A549 (cell line): Measurements from ENCODE around the gene DYNC2I2. TPM values are rescaled to one million over a fixed set of nuclear protein-coding genes. Genes with fewer than 3 reads are reported as not detected.

Source experiments
- ATAC-seq, 2 experiments: fragments of 200-7000 bp in 1 of 2; fragments of >200 bp in 1 of 2; cut with Nextera tagmentation in 1 of 2; cut with Tn5 transposase in 1 of 2; 3 replicates each; pipeline versions ENCODE4 v1.8.0 to v1.9.1; 2018 to 2020; ENCODE audit warnings: mild to moderate bottlenecking in 1 of 2, moderate library complexity in 1 of 2
- CTCF ChIA-PET: fragments of 300-600 bp; sonication (Branson Sonifier 250); formaldehyde crosslinking; extraction: SDS; loops from one replicate; lab custom pipeline; 2021; ENCODE audit warnings: antibody characterized with exemption, inconsistent platforms; lab: Yijun Ruan, JAX
- POLR2A ChIA-PET: fragments of 350-600 bp; formaldehyde crosslinking; extraction: SDS; loops from one replicate; lab custom pipeline; 2021; ENCODE audit warnings: antibody characterized with exemption, inconsistent platforms; lab: Yijun Ruan, JAX
- DNase-seq, 2 experiments: peaks; one replicate each; pipeline versions ENCODE4 v3.0.0 to v3.0.0-alpha.2; 2011 to 2016; ENCODE audit warnings: low read depth in 1 of 2, low spot score in 1 of 2
- FAIRE-seq: peaks from 2 replicates; lab custom pipeline; 2011; peaks lifted over from hg19 to GRCh38; lab: Jason Lieb, UNC
- H3K27ac ChIP-seq, 2 experiments: fragments of >200 bp; sonication (Bioruptor Twin); formaldehyde crosslinking; 3 replicates each; pipeline ENCODE4 v1.5.1; 2016 to 2017
- H3K4me1 ChIP-seq: fragments of >200 bp; sonication (Bioruptor Twin); formaldehyde crosslinking; 3 replicates; pipeline ENCODE4 v1.6.1; 2016
- H3K4me2 ChIP-seq: fragments of >200 bp; sonication (Bioruptor Twin); formaldehyde crosslinking; 3 replicates; pipeline ENCODE4 v1.6.1; 2016
- H3K4me3 ChIP-seq: fragments of >200 bp; sonication (Bioruptor Twin); formaldehyde crosslinking; 3 replicates; pipeline ENCODE4 v1.5.1; 2016
- H3K9me3 ChIP-seq: fragments of >200 bp; sonication (Bioruptor Twin); formaldehyde crosslinking; 3 replicates; pipeline ENCODE4 v1.6.1; 2016
- ATOH8 ChIP-seq: fragments of 250-450 bp; sonication (Bioruptor Pico); IDR thresholded peaks from 2 replicates; pipeline ENCODE4 v1.5.0; 2020; ENCODE audit warnings: low read depth, mild to moderate bottlenecking, moderate library complexity
- BCL3 ChIP-seq: fragments of >200 bp; sonication (Bioruptor Twin); formaldehyde crosslinking; IDR thresholded peaks from 3 replicates; pipeline ENCODE4 v1.6.1; 2016
- BHLHE40 ChIP-seq: IDR thresholded peaks from 2 replicates; pipeline ENCODE4 v1.6.1; 2012; ENCODE audit warnings: low read depth, low read length, inconsistent platforms
- CEBPB ChIP-seq, 2 experiments: fragments of >200 bp in 1 of 2; sonication (Bioruptor Twin) in 1 of 2; formaldehyde crosslinking in 1 of 2; IDR thresholded peaks; 2 replicates each; pipeline ENCODE4 v1.6.1; 2012 to 2016
- CHD2 ChIP-seq: fragments of 150-350 bp; IDR thresholded peaks from 2 replicates; pipeline ENCODE4 v1.6.1; 2014; ENCODE audit warnings: low read length; ENCODE audit not compliant: partially characterized antibody
- E2F6 ChIP-seq: IDR thresholded peaks from 2 replicates; pipeline ENCODE4 v1.6.1; 2012; ENCODE audit warnings: low read depth, borderline replicate concordance
- EHF ChIP-seq: fragments of 250-450 bp; sonication (Bioruptor Pico); IDR thresholded peaks from 2 replicates; pipeline ENCODE4 v1.5.0; 2020; ENCODE audit warnings: mild to moderate bottlenecking
- EHMT2 ChIP-seq: fragments of 200-600 bp; sonication (generic); IDR thresholded peaks from 2 replicates; pipeline ENCODE4 v1.6.1; 2016; ENCODE audit warnings: antibody characterized with exemption, low read depth, mild to moderate bottlenecking, moderate library complexity
- ESRRA ChIP-seq: fragments of 150-350 bp; IDR thresholded peaks from 2 replicates; pipeline ENCODE4 v1.6.1; 2014; ENCODE audit warnings: mild to moderate bottlenecking, low read length, borderline replicate concordance
- FOSB ChIP-seq: fragments of 250-450 bp; sonication (Bioruptor Pico); IDR thresholded peaks from 2 replicates; pipeline ENCODE4 v1.5.0; 2020; ENCODE audit warnings: mild to moderate bottlenecking, moderate library complexity
- FOSL2 ChIP-seq, 2 experiments: fragments of 450-650 bp in 1 of 2; fragments of >200 bp in 1 of 2; sonication (Bioruptor Twin) in 1 of 2; formaldehyde crosslinking; IDR thresholded peaks; 2 replicates each; pipeline versions ENCODE4 v1.5.0 to v1.6.1; 2016 to 2020; ENCODE audit warnings: mild to moderate bottlenecking in 1 of 2, moderate library complexity in 1 of 2
- HES2 ChIP-seq: fragments of >200 bp; sonication (Bioruptor Twin); formaldehyde crosslinking; IDR thresholded peaks from 2 replicates; pipeline ENCODE4 v1.6.1; 2016
- HMGXB4 ChIP-seq: fragments of 250-450 bp; sonication (Bioruptor Pico); IDR thresholded peaks from 2 replicates; pipeline ENCODE4 v1.5.0; 2021; ENCODE audit warnings: mild to moderate bottlenecking, moderate library complexity, borderline replicate concordance
- JUN ChIP-seq, 2 experiments: fragments of >200 bp; sonication (Bioruptor Twin); formaldehyde crosslinking; IDR thresholded peaks; 2 replicates in 1 of 2; 3 replicates in 1 of 2; pipeline ENCODE4 v1.6.1; 2016 to 2017
- KDM1A ChIP-seq: fragments of 200-600 bp; sonication (generic); IDR thresholded peaks from 2 replicates; pipeline ENCODE4 v1.6.1; 2016; ENCODE audit warnings: low read depth, mild to moderate bottlenecking
- MAX ChIP-seq: IDR thresholded peaks from 2 replicates; pipeline ENCODE4 v1.6.1; 2012
- MYC ChIP-seq: IDR thresholded peaks from 2 replicates; pipeline ENCODE4 v1.6.1; 2012; ENCODE audit warnings: mild to moderate bottlenecking, inconsistent platforms, low read length, improper control_type of control experiment, borderline replicate concordance
- NFE2L2 ChIP-seq: fragments of 150-350 bp; conservative IDR thresholded peaks from 2 replicates; pipeline ENCODE4 v1.6.1; 2014; ENCODE audit warnings: low read length
- POLR2A ChIP-seq: IDR thresholded peaks from 2 replicates; pipeline ENCODE4 v1.6.1; 2012; ENCODE audit warnings: mild to moderate bottlenecking, low read length
- RAD21 ChIP-seq, 2 experiments: fragments of >200 bp in 1 of 2; sonication (Bioruptor Twin) in 1 of 2; formaldehyde crosslinking in 1 of 2; IDR thresholded peaks in 1 of 2; conservative IDR thresholded peaks in 1 of 2; 2 replicates in 1 of 2; 3 replicates in 1 of 2; pipeline ENCODE4 v1.6.1; 2012 to 2018; ENCODE audit warnings: inconsistent platforms in 1 of 2
- TFCP2L1 ChIP-seq: fragments of 250-450 bp; sonication (Bioruptor Pico); IDR thresholded peaks from 2 replicates; pipeline ENCODE4 v1.5.0; 2021; ENCODE audit warnings: mild to moderate bottlenecking
- WGBS: methylation state at CpG from one replicate; pipeline ENCODE4 v1.1.6; 2017; ENCODE audit errors: missing lambda C conversion rate; 5-methylcytosine and 5-hydroxymethylcytosine counted together
- polyA plus RNA-seq, 4 experiments: library from polyadenylated mRNA; depleted of rRNA in 3 of 4; stranded (reverse); fragments of >200 nt; fragmentation: RNase III in 1 of 4; extraction: RNeasy Plus Mini Kit Qiagen cat#74134 plus additional on column Dnase treatment in 1 of 4; gene quantifications; 2 replicates in 3 of 4; 3 replicates in 1 of 4; pipeline ENCODE4 v1.2.3, GENCODE V29; 2011 to 2017

DYNC2I2 gene
- polyA plus RNA-seq, 2 of the 4 experiments (the other 2 are of a cell fraction): 57.3 to 117 TPM

- CTCF ChIA-PET: interaction anchor here (1.2 to 4.6 kb wide), 7 partner anchors 10 to 56 kb away, joined by 3 to 33 read pairs (median 3); partner anchors contain the start of gene PKN3
- FAIRE-seq (no peak), DNase-seq (no peak), ATAC-seq (no peak)
- H3K4me2 ChIP-seq: peak overlapping the region; percentile 92
- POLR2A ChIA-PET: interaction anchor here (2.5 kb wide), 1 partner anchor 55 kb away, joined by 13 read pairs; no protein-coding TSS in a partner anchor
- peaks cover 39% of the 10 kb centered on the region for H3K4me1 ChIP-seq
- under 1% methylated on average over 5 of the region's 5 CpGs for WGBS
- H3K9me3 ChIP-seq: no peaks in the 10 kb centered on the region
- H3K4me3 ChIP-seq: peak overlapping the region; percentile 100
- peak overlapping the region; percentile 97 to 100 for H3K27ac ChIP-seq
- TF ChIP-seq E2F6 (no peak), FOSL2 (IDR thresholded peaks at IDR 0.05) (no peak), FOSL2 (CRISPR knock-in tag; IDR thresholded peaks at IDR 0.05) (no peak), EHMT2 (no peak), RAD21 (conservative IDR thresholded peaks at IDR 0.05 in 1 of 2, IDR thresholded peaks at IDR 0.05 in 1 of 2) (no peak), MAX (0 out of 2 replicates have a peak, but pooled peaks have one; percentile 3), ATOH8 (CRISPR knock-in tag) (no peak), EHF (no peak), HES2 (no peak)
Observed at GRCh38 chr9:128690684-128691034, 34.0 kb upstream of the DYNC2I2 start.

- FAIRE-seq (no peak), DNase-seq (peak; percentile 56 to 70), ATAC-seq (peak; percentile 5 to 55; a peak in 3 of 6 replicates)
- ChIA-PET CTCF (interaction anchor here (1.2 to 4.6 kb wide), 8 partner anchors 10 to 55 kb away, joined by 3 to 33 read pairs (median 3); partner anchors contain the start of gene PKN3), POLR2A (interaction anchor here (0.6 to 2.5 kb wide), 6 partner anchors 10 to 138 kb away, joined by 3 to 13 read pairs (median 4); partner anchors contain the start of genes DYNC2I2, SPTAN1 and ZDHHC12)
- 0% methylated on average over 13 of the region's 83 CpGs for WGBS
- TF ChIP-seq MYC: peak; percentile 54; the same call in 1 of the 2 replicates
- no peak for TF ChIP-seq TFCP2L1 (CRISPR knock-in tag)
- no peak for TF ChIP-seq KDM1A
- peak; percentile 10 for TF ChIP-seq MAX
- no peak for TF ChIP-seq FOSB (CRISPR knock-in tag)
- Histone ChIP-seq H3K27ac (peak overlapping the region; percentile 97 to 100), H3K4me2 (peak overlapping the region; percentile 92), H3K4me3 (peak overlapping the region; percentile 100), H3K9me3 (no peaks in the 10 kb centered on the region), H3K4me1 (peaks cover 44% of the 10 kb centered on the region)
Observed at GRCh38 chr9:128689820-128690683, 33.4 kb upstream of the DYNC2I2 start.

- CTCF ChIA-PET: interaction anchor here (1.5 to 4.6 kb wide), 4 partner anchors 11 to 55 kb away, joined by 3 to 33 read pairs (median 18); partner anchors contain the start of gene PKN3
- ATAC-seq: peak; percentile 6 to 57
- peaks cover 50% of the 10 kb centered on the region for H3K4me1 ChIP-seq
- DNase-seq: peak; percentile 31 to 70
- no peaks in the 10 kb centered on the region for H3K9me3 ChIP-seq
- no peak overlapping the region for H3K4me2 ChIP-seq
- peak overlapping the region; percentile 97 to 100 for H3K27ac ChIP-seq
- no CpG with 5 or more reads among the region's 80 CpGs for WGBS
- peak overlapping the region; percentile 100 for H3K4me3 ChIP-seq
- FAIRE-seq: no peak
- POLR2A ChIA-PET: interaction anchor here (0.6 to 2.5 kb wide), 7 partner anchors 11 to 137 kb away, joined by 3 to 13 read pairs (median 4); partner anchors contain the start of genes DYNC2I2, PKN3, SPTAN1 and ZDHHC12
- TF ChIP-seq NFE2L2 (no peak), BHLHE40 (no peak), ESRRA (no peak), HMGXB4 (CRISPR knock-in tag) (no peak), POLR2A (0 out of 2 replicates have a peak, but pooled peaks have one; percentile 7), JUN (IDR thresholded peaks at IDR 0.05) (peak in 1 of 2 experiments; percentile 94; a peak in 4 of 5 replicates), CHD2 (no peak), BCL3 (peak; percentile 91; the same call in 1 of the 3 replicates), CEBPB (IDR thresholded peaks at IDR 0.05) (no peak)
Observed at GRCh38 chr9:128689293-128689774, 32.7 kb upstream of the DYNC2I2 start.
